ENCODE data around the gene SSBP3.

DNA sequence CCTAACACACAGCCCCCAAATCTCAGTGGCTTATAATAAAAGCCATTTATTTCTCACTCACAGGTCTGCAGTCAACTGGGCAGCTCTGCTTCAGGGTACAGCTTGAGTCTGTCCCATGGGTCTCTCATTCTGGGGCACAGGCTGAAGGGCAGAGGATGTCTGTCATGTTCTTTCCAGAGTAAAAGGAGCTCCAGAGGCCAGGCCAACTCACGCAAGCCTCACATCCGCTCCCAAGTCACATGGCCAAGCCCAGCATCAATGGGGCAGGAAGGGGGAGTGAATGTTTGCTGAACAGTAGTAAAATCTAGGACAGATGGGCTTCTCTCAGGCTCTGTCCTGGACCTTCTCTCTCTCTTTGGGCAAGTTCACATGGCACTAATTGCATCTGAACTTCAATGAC, 7.1 kb upstream of the SSBP3 start:
- TF ChIP-seq, protein P1, sequence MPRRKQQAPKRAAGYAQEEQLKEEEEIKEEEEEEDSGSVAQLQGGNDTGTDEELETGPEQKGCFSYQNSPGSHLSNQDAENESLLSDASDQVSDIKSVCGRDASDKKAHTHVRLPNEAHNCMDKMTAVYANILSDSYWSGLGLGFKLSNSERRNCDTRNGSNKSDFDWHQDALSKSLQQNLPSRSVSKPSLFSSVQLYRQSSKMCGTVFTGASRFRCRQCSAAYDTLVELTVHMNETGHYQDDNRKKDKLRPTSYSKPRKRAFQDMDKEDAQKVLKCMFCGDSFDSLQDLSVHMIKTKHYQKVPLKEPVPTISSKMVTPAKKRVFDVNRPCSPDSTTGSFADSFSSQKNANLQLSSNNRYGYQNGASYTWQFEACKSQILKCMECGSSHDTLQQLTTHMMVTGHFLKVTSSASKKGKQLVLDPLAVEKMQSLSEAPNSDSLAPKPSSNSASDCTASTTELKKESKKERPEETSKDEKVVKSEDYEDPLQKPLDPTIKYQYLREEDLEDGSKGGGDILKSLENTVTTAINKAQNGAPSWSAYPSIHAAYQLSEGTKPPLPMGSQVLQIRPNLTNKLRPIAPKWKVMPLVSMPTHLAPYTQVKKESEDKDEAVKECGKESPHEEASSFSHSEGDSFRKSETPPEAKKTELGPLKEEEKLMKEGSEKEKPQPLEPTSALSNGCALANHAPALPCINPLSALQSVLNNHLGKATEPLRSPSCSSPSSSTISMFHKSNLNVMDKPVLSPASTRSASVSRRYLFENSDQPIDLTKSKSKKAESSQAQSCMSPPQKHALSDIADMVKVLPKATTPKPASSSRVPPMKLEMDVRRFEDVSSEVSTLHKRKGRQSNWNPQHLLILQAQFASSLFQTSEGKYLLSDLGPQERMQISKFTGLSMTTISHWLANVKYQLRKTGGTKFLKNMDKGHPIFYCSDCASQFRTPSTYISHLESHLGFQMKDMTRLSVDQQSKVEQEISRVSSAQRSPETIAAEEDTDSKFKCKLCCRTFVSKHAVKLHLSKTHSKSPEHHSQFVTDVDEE (CRISPR knock-in tag; IDR thresholded peaks at IDR 0.05) = no peak
- TF ChIP-seq, protein P2, sequence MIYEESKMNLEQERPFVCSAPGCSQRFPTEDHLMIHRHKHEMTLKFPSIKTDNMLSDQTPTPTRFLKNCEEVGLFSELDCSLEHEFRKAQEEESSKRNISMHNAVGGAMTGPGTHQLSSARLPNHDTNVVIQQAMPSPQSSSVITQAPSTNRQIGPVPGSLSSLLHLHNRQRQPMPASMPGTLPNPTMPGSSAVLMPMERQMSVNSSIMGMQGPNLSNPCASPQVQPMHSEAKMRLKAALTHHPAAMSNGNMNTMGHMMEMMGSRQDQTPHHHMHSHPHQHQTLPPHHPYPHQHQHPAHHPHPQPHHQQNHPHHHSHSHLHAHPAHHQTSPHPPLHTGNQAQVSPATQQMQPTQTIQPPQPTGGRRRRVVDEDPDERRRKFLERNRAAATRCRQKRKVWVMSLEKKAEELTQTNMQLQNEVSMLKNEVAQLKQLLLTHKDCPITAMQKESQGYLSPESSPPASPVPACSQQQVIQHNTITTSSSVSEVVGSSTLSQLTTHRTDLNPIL (CRISPR knock-in tag; IDR thresholded peaks at IDR 0.05; ENCODE audit: low read depth) = no peak
- TF ChIP-seq ZNF8 (CRISPR knock-in tag; IDR thresholded peaks at IDR 0.05) (no peak), SNAI2 (CRISPR knock-in tag; IDR thresholded peaks at IDR 0.05) (no peak), ZFP30 (CRISPR knock-in tag; IDR thresholded peaks at IDR 0.05) (no peak), TCF4 (CRISPR knock-in tag; IDR thresholded peaks at IDR 0.05; ENCODE audit: borderline replicate concordance) (no peak), GLIS3 (CRISPR knock-in tag; IDR thresholded peaks at IDR 0.05) (no peak), ZNF70 (CRISPR knock-in tag; IDR thresholded peaks at IDR 0.05) (no peak), ZC3H10 (CRISPR knock-in tag; IDR thresholded peaks at IDR 0.05) (no peak)
- TF ChIP-seq, protein P3, sequence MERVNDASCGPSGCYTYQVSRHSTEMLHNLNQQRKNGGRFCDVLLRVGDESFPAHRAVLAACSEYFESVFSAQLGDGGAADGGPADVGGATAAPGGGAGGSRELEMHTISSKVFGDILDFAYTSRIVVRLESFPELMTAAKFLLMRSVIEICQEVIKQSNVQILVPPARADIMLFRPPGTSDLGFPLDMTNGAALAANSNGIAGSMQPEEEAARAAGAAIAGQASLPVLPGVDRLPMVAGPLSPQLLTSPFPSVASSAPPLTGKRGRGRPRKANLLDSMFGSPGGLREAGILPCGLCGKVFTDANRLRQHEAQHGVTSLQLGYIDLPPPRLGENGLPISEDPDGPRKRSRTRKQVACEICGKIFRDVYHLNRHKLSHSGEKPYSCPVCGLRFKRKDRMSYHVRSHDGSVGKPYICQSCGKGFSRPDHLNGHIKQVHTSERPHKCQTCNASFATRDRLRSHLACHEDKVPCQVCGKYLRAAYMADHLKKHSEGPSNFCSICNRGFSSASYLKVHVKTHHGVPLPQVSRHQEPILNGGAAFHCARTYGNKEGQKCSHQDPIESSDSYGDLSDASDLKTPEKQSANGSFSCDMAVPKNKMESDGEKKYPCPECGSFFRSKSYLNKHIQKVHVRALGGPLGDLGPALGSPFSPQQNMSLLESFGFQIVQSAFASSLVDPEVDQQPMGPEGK (CRISPR knock-in tag; IDR thresholded peaks at IDR 0.05; ENCODE audit: borderline replicate concordance) = no peak

All from SK-N-SH treated with all-trans-retinoic acid at 6 μM for 48 hours (cell line).